ENCODE measurements around the gene PCYT1A.
"Not testable (repeated sequence)": the region's sequence is repeated elsewhere in the genome, so short reads cannot be mapped to it uniquely, and the experiment has no call there.

PCYT1A gene

GRCh38 chr3:196215493-196216020, 72.0 kb downstream of the PCYT1A start:
- DNase-seq (ENCODE audit: low read depth, low spot score): no peak

DNA sequence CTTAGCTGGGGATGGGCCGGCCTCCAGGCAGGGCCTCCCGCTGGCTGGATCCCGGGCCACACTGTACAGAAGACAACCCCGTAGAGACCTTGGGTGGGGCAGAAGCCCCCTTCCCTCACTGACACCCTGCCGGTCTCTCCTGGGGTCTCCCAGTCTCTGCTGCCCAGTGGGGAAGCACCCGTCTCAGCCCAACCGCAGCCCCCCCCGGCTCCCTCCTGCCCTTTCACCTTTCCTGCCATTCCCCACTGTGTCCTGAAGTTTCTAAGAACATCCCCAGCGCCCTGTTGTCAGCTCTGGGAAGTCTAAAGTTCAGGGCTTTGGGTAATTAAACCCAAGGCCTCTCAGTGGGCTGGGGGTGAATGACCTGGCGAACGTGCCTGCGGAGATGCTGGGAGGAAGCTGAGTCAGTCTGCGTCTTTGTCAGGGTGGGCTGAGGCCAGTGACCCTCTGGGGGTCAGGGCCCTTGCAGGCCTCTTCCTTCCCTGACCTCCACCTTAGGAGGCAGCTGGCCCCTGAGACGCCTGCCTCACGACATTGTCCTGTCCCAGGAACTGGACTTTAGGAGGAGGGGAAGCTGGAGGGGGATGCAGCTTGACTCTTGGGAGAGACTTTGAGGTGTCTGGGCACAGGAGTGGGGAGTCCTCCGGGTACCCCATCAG, 72.6 kb downstream of the PCYT1A start:
- no peak for DNase-seq (ENCODE audit: low read depth, low spot score)

DNA sequence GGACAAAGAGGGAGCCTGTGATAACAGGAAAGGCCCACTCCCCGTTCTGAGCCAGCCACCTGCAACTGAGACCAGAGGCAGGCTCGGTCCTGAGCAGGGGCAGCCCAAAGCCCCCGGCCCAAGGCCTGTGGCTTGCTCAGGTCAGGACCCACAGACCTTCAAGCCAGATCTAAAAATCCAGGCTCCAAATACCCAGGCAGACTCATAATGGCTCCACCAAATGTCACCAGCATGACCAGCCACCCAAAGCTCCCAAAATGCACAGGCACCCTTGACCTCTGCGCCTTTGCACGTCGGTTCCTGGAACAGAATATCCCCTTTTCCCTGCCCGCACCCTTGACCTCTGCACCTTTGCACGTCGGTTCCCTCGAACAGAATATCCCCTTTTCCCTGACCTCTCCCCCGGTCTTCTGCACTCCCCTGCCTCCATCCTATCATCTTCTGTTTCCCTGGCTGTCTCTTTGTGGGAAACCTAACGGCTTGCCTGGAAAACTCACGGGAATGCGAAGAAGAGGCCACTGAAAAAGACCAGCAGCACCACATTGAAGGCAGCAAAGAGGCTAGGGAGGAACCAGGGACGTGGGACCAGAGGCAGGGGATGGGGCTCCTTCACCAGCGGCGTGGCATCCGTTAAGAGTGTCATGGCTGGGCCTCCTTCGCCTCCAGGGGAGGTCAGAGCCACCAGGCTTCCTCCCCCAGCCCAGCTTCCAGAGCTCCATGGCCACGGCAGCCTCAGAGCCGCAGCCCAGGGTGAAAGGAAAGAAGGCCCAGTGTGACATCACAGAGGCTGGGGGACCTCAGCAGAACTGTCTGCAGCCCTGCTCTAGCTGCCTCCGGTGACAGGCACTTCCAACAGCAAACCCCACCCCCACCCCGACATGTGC, 76.6 kb downstream of the PCYT1A start, which contains the start of gene ZDHHC19:
TSS of gene ZDHHC19 (minus strand) at position 728 of the 884 bp plus-strand sequence. CDS start at position 643, 85 bp downstream.
- no peak for DNase-seq (ENCODE audit: low read depth, low spot score)

GRCh38 chr3:196209944-196210672, 77.4 kb downstream of the PCYT1A start:
- not testable (repeated sequence) for DNase-seq (ENCODE audit: low read depth, low spot score)

DNA sequence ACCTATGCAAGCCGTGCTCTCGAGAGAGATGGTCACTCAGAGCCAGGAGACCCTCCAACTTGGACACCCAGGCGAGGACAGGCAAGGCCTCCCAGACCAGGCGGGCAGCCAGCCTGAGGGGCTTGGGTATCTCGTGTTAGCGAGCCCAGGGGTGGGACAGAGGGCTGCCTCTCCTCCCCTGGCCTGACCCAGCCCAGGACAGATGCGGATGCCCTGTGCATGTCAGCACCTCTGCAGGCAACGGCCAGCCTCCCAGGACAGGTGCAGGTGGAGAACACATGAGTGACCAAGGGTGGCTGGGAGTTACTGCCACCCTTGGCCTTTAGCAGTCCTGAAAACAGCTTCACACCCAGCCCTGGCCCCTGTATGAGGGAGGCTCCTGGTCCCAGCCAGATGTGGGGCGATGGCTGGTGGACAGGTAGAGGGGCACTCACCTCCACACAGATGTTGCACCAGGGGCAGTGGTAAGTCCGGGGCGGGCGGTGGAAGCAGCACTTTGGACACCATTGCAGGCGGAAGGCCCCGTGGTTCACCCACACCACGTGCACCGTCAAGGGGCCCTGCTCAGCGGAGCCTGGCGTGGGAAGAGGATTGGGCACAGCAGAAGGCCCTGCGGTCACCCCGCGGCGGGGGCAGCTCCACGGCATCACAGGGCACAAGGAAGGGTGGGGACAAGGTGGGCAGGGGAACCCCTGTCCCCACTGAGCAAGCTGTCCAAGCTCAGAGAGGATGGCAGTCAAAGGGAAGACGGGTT, 78.4 kb downstream of the PCYT1A start:
- DNase-seq (ENCODE audit: low read depth, low spot score): no peak

DNA sequence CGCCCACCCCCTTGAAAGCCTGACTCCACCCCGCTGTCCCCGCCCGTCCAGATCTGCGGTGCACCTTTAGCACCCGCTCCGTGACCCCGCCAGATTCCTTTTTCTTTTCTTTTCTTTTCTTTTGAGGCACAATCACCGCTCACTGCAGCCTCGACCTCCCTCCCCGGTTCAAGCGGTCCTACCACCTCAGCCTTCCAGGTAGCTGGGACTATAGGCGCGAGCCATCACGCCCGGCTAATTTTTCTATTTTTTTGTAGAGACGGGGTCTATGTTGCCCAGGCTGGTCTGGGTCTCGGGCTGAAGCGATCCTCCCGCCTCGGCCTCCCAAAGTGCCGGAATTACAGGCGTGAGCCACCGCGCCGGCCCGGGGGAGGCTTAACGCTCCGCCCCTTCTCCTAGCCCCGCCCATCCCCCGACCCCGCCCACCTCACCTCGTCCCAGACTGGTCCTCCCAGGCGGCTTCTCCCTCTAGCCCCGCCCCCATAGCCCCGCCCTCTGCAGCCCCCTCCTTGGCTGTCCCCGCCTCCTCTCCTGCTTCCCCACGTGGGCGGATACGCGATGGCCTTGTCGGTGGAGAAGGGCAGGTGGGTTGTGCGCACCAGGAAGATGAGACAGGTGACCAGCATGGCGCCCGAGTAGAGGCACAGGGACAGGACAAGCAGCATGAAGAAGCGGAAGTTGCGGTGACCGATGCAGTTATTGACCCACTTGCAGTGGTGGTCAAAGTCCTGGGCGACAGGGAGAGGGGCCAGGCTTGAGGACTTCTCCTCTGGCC, 79.5 kb downstream of the PCYT1A start:
- no peak for DNase-seq (ENCODE audit: low read depth, low spot score)

DNA sequence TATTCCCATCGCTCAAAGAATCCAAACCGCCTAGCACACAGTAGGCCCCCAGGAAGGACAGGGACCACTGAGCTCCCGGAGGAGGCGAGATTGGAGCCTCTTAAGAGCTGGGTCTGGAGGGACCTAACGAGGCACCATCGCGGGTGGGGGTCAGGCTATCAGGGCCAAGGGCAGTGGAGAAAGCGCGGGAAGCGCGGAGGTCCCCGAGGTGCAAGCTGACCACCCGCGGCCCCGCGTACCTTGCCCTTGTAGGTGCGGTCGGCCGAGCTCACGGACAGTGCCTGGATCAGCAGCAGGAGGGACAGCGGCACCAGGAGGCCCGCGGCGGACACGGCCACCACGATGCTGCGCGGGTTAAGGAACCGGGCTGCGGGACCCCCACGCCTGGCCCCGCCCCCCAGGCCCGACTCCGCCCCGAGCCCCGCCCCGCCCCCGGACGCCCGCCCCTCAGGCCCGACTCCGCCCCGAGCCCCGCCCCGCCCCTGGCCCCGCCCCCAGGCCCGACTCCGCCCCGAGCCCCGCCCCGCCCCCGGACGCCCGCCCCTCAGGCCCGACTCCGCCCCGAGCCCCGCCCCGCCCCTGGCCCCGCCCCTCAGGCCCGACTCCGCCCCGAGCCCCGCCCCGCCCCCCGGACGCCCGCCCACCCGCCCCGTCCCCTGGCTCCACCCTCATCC, 80.2 kb downstream of the PCYT1A start:
- DNase-seq (ENCODE audit: low read depth, low spot score): no peak

- DNase-seq (ENCODE audit: low read depth, low spot score): not testable (repeated sequence)
Measured at GRCh38 chr3:196205442-196206205, 81.9 kb downstream of the PCYT1A start.

DNA sequence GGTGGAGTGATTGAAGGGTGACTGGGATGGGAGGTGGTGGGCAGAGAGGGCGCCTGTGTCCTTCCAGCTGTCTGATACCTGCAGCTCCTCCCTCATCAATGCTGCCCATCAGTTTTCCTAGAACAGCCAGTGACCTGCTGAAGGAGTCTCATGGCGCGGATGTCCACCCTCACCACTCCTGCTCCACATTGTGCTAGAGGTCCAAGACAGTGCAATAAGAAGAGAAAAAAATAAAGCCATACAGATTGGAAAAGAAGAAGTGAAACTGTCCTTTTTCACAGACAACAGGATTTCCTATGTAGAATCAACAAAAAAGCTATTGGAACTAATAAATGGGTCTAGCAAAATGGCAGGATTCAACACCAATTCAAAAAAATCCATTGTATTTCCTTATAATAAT, 83.7 kb downstream of the PCYT1A start:
- no peak for DNase-seq (ENCODE audit: low read depth, low spot score)

DNA sequence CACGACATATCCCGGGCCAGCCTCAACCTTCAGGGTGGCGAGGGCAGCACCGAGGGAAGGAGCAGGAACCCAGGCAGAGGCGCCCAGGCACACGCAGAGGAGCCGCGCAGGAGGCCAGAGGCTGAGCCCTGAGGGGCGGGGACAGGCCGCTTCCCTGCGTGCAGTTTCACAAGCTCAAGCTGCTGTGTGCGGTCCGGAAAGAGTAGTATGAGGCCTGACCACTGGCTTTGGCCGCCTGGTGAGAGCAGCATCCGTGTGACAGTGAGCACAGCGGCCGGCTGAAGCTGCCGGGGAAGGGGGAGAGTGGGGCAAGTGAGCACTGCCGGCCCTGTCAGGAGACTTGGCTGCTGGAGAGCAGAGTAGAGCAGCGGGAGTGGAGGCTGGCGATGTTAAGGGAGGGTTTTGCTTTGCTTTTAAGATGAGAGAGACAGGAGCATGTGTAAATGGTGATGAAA, 85.0 kb downstream of the PCYT1A start:
- no peak for DNase-seq (ENCODE audit: low read depth, low spot score)

GRCh38 chr3:196198771-196199753, 88.5 kb downstream of the PCYT1A start:
- DNase-seq (ENCODE audit: low read depth, low spot score): no peak

GRCh38 chr3:196198081-196198675, 89.3 kb downstream of the PCYT1A start:
- DNase-seq (ENCODE audit: low read depth, low spot score): no peak

DNA sequence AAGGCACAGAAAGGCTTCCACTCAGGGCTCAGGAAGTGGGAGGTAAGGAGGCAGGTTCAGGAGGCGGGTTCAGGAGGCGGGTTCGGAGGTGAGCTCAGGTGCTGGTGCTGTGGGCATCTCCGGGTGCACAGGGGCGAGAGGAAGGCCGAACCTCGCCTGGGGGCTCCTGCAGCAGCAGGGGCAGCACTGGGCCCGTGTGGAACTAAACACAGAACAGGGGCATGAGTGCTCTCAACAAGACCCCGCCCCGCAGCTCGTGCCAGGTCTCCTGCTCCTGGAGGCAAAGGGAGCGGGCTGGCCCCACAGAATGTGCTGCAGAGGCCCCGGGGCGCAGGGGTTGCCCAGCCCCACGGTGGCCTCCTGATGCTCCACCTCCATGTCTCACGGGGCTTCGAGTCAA, 90.0 kb downstream of the PCYT1A start:
- DNase-seq (ENCODE audit: low read depth, low spot score): no peak

- no peak for DNase-seq (ENCODE audit: low read depth, low spot score)
Measured at GRCh38 chr3:196195664-196196265, 91.8 kb downstream of the PCYT1A start.

GRCh38 chr3:196194542-196194915, 93.0 kb downstream of the PCYT1A start:
- DNase-seq (ENCODE audit: low read depth, low spot score): no peak

DNA sequence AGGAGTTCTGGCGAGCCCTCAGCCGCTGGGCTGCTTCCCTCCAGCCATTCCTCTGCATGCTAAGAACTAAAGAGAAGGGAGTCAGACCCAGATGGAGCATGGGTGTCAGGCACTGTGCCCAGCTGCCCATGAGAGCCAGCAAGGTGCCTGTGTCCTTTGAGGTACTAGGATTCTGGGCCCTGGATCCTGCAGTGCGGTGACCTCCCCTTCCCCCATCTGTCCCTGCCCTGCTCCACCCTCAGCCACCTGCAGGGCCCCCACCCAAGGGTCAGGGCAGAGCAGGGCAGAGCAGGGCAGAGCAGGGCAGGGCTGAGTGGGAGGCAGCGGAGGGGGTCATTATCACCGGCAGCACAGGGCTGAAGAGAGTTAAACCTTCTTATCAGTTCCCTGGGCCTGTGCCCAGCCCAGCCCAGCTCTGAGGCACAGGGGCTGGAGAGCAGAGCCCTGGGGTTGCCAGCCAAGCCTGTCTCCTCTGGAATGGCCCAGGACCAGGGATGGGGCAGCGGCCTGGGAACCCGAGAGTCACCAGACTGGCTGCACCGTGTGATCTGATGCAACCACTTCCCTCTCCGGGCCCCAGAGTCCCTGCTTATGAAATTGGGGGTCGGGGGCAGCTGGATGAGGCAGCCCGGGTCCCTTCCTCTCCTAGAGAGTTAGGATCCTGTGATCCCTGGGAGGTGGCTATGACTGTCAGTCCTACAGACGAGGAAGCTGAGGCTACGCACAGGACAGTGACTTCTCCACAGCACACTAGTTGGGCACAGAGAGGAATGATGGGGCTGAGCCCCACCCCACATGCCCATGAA, 93.6 kb downstream of the PCYT1A start:
- DNase-seq (ENCODE audit: low read depth, low spot score): no peak
